ENCODE measurements around the gene GSC2. TPM values are rescaled to one million over a fixed set of nuclear protein-coding genes. Genes with fewer than 3 reads are reported as not detected.

GSC2 gene
- total and polyA plus RNA-seq, 11 donors: not detected

DNA sequence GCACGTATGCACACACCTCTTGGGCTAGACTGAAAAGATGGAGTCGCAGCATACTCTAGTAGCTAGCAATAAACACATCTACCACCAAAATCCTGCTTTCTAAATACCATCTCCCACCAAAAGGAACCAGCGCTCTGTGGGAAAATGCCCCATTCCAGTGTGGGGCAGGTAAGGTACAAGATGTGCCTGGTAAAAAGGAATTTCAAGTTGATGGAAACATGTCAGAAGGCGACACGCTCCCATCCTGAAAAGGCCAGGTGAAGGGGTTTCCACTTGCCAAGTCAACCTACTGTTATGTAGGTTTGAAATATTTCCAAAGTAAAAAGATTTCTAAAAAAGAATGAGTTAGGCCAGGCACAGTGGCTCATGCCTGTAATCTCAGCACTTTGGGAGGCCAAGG lies 36.7 kb downstream of the GSC2 start:
- H3K4me3 ChIP-seq: no peak overlapping the region
- WGBS, 4 donors: 95 to 99% (median 97%) methylated on average over 5 of the region's 5 CpGs
- intact Hi-C loops (cut with DNase I): loop anchor here in 1 of 10 donors (10.0 kb wide), 1 partner anchor 59 kb away; no protein-coding TSS in a partner anchor
- H3K27me3 ChIP-seq: no peaks in the 10 kb centered on the region
- peaks cover 0 to 10% (median 0%) of the 10 kb centered on the region in 9 donors for H3K36me3 ChIP-seq
- H3K9me3 ChIP-seq: no peaks in the 10 kb centered on the region
- ATAC-seq: no peak
- no peak for DNase-seq
- no peak overlapping the region for H3K27ac ChIP-seq
- TF ChIP-seq POLR2A (IDR thresholded peaks at IDR 0.05): no peak
- TF ChIP-seq, protein P1, sequence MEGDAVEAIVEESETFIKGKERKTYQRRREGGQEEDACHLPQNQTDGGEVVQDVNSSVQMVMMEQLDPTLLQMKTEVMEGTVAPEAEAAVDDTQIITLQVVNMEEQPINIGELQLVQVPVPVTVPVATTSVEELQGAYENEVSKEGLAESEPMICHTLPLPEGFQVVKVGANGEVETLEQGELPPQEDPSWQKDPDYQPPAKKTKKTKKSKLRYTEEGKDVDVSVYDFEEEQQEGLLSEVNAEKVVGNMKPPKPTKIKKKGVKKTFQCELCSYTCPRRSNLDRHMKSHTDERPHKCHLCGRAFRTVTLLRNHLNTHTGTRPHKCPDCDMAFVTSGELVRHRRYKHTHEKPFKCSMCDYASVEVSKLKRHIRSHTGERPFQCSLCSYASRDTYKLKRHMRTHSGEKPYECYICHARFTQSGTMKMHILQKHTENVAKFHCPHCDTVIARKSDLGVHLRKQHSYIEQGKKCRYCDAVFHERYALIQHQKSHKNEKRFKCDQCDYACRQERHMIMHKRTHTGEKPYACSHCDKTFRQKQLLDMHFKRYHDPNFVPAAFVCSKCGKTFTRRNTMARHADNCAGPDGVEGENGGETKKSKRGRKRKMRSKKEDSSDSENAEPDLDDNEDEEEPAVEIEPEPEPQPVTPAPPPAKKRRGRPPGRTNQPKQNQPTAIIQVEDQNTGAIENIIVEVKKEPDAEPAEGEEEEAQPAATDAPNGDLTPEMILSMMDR (IDR thresholded peaks at IDR 0.05): no peak
- peaks cover 11 to 77% (median 53%) of the 10 kb centered on the region in 12 donors for H3K4me1 ChIP-seq

GRCh38 chr22:19111584-19111983 lies 38.5 kb downstream of the GSC2 start:
- Histone ChIP-seq H3K4me1 (peaks cover 10 to 78% (median 48%) of the 10 kb centered on the region in 12 donors), H3K4me3 (no peak overlapping the region), H3K36me3 (peaks cover 0 to 5% (median 0%) of the 10 kb centered on the region in 9 donors), H3K27me3 (no peaks in the 10 kb centered on the region), H3K9me3 (no peaks in the 10 kb centered on the region), H3K27ac (peak overlapping the region in 1 of 12 donors; percentile 86)
- TF ChIP-seq, protein P1 (IDR thresholded peaks at IDR 0.05): no peak
- TF ChIP-seq POLR2A (IDR thresholded peaks at IDR 0.05): no peak
- ATAC-seq (no peak), DNase-seq (no peak)
- 90 to 96% (median 93%) methylated on average over 3 of the region's 3 CpGs for WGBS, 4 donors
- intact Hi-C loops (cut with DNase I): loop anchor here in 1 of 10 donors (10.0 kb wide), 1 partner anchor 57 kb away; no protein-coding TSS in a partner anchor

DNA sequence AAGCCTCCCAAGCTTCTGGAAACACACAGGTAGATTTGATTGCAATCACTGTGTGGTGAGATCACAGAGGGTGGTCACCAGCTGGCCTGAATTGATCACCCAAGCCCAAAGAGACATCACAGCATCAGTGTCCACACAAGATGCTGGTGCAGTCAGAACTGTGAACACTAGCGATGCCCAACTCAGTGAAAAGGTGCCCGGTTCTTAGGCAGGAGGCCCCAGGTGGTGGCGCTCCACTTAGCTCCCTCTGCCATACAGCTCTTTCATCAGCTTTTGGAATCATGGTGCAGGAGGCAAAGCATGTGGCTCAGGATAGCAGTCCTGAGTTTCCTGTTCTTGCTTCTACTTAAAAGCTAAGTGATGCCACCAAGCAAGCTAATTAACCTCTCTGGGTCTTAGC lies 39.0 kb downstream of the GSC2 start:
- no peaks in the 10 kb centered on the region for H3K9me3 ChIP-seq
- peaks cover 14 to 77% (median 52%) of the 10 kb centered on the region in 12 donors for H3K4me1 ChIP-seq
- TF ChIP-seq, protein P1 (IDR thresholded peaks at IDR 0.05): no peak
- TF ChIP-seq POLR2A (IDR thresholded peaks at IDR 0.05): no peak
- no peak for DNase-seq
- H3K36me3 ChIP-seq: peaks cover 0 to 5% (median 0%) of the 10 kb centered on the region in 9 donors
- H3K27me3 ChIP-seq: no peaks in the 10 kb centered on the region
- intact Hi-C loops (cut with DNase I): loop anchor here in 1 of 10 donors (10.0 kb wide), 1 partner anchor 56 kb away; no protein-coding TSS in a partner anchor
- no peak for ATAC-seq
- no peak overlapping the region for H3K4me3 ChIP-seq
- peak overlapping the region in 1 of 12 donors; percentile 86 for H3K27ac ChIP-seq
- WGBS, 4 donors: 93 to 96% (median 94%) methylated on average over 3 of the region's 3 CpGs

GRCh38 chr22:19110646-19111045 lies 39.4 kb downstream of the GSC2 start:
- no peak for DNase-seq
- intact Hi-C loops (cut with DNase I): loop anchor here in 1 of 10 donors (10.0 kb wide), 1 partner anchor 56 kb away; no protein-coding TSS in a partner anchor
- Histone ChIP-seq H3K27me3 (no peaks in the 10 kb centered on the region), H3K27ac (peak overlapping the region in 1 of 12 donors; percentile 86), H3K36me3 (peaks cover 0 to 3% (median 0%) of the 10 kb centered on the region in 9 donors), H3K9me3 (no peaks in the 10 kb centered on the region), H3K4me1 (peaks cover 15 to 77% (median 53%) of the 10 kb centered on the region in 12 donors), H3K4me3 (no peak overlapping the region)
- TF ChIP-seq, protein P1 (IDR thresholded peaks at IDR 0.05): no peak
- no peak for TF ChIP-seq POLR2A (IDR thresholded peaks at IDR 0.05)
- no peak for ATAC-seq

Data from heart left ventricle (tissue), 16 donors.